Activated T-helper 1 cell treated with Interleukin-2 at 50 U/mL for 16 hours (primary cell): ENCODE measurements around the gene PRKCSH.
"Not testable (repeated sequence)": the region's sequence is repeated elsewhere in the genome, so short reads cannot be mapped to it uniquely, and the experiment has no call there.

ENCODE experiments used
- DNase-seq: peaks from one replicate; pipeline ENCODE4 v3.0.0-alpha.2; 2020; ENCODE audit warnings: low read depth

PRKCSH gene

GRCh38 chr19:11420429-11421370 lies 14.7 kb upstream of the PRKCSH start:
- no peak for DNase-seq

DNA sequence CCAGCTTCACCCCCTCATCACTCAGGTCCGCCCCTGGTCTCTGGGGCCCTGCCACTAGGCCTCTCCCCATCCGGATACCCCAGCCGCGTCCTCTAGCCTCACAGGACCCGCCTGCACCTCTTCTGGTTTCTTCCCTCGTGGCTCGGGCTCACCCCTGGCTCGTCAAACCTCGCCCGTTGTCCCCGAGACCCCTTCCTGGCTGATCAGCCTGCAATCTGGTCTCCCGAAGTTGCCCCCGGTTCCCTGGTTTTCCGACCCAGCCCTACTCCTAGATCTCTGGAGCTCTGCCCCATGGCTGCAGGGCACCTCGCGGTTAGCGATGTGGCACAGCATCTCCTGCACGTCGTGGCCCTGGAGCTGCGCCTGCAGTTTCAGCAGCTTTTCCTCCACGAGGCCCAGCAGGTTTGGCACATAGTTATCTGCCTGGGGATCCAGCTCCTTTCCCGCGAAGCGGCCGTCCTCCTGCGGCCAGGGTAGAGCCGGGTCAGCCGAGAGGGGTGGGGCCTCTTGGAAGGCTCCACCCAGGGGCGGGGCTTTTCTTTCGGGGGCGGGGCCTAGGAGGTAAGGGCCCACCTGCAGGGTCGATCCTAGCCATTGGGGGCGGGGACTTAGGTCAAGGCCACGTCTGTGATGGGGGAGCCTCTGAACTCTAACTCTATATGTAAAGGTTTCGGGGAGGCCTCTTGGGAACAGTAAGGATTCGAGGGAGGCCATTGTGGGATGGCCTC lies 13.9 kb upstream of the PRKCSH start:
- DNase-seq = no peak

DNA sequence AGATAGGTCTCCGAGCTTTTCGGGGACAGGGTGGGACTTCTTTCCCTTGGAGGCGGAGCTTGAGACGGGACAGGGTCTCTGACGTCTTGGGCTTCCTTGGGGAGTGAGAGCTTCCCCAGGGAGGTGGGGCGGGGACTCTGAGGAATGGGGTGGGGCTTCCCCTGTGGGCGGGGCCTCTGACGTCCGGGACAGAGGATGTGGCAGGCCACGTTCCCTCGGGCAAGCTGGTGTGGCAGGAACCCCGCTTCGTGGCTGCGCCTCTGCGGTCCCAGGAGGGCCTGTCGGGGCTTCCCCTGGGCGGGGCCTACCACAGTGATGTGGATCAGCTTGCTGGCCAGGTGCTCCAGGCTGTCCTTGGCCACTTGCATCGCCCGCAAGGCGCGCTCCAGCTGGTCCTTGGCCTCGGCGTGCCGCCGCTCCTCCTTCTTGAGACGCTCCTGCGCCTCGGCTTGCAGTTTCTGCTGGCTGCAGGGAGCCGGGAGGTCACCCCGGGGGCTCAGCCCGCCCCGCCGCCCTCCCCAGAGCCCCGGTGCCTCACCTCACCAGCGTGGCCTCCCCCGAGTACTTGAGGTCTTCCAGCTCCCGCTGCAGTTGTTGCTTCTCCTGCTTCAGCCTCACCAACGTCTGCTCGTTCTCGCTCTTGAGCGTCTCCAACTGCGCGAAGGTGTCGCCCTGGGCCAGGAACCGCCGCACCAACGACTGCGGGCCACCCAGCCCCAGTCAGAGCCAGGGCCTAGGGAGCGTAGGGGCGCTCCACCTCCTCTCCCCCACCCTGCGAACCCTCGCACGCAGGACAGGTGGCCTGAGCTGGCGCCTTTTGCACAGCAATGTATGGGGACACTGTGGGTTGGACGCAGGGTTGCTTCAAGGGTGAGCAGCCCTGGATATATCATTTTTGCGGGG lies 13.0 kb upstream of the PRKCSH start:
- DNase-seq = peak; percentile 46

DNA sequence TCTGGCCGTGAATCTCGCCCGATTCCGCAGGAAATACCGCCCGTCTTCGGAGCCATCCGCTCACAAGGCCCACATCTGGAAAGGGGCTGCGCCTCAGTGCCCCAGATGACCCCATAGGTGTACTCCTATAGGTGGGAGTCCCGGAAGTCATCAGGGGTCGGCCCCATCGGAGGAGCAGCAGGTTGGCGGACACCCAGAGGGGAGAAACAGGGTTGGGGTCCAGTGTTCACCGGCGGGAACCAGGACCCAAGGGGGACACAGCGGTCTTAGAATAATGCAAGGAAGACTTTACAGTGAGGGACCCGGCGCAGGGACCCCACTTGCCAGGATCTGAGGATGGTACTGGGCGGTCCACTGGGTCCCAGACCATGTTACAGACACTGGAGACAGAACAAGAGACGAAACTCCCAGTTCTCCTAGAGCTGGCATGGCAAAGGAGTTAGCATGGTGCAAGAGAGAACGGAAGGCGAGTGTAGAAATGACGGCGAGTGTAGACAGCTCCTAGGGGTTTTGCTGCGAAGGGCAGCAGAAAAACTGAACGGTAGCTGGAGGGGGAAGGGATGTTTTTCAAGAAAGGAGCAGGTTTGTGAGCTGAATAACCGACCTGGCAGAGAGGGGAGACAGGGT lies 12.2 kb upstream of the PRKCSH start:
- no peak for DNase-seq

DNA sequence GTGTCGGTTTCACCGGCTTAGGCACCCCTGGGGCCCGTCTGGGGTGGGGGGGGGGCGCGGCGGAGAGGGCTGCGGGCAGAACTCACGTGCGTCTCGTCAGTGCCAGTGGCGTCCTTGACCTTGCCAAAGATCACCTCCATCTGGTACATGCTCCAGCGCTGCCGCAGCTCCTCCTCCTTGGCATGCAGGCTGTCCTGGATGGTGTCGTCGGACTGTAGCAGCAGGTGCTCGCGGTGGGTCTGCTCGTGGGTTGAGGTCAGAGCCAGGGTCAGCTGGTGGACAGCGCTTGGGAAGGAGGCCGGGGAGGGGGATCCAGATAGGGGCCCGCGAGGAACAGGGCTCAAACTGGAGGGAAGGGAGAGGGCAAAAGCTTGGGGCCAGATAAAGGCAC lies 11.6 kb upstream of the PRKCSH start:
- DNase-seq = no peak

- no peak for DNase-seq
Observed at GRCh38 chr19:11425719-11426457, 9.5 kb upstream of the PRKCSH start.

DNA sequence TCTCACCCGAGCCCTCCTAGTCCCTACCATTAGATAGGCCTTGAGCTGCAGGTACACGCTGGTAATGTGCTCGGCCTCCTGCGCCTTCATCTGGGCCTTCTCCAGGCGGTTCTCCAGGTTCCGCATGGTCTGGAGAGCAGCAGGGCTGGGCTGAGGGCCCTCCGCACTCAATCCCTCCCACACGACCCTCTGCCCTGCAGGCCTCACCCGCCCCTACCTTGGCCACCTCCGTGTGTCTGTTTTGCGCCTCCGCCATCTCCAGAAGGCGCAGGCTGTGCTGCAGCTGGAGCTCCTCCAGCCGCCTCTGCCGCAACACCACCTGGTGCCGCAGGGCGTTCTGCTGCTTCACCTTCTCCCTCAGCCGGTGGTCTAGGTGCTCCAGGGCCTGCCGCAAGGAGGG lies 8.8 kb upstream of the PRKCSH start:
- DNase-seq = no peak

DNA sequence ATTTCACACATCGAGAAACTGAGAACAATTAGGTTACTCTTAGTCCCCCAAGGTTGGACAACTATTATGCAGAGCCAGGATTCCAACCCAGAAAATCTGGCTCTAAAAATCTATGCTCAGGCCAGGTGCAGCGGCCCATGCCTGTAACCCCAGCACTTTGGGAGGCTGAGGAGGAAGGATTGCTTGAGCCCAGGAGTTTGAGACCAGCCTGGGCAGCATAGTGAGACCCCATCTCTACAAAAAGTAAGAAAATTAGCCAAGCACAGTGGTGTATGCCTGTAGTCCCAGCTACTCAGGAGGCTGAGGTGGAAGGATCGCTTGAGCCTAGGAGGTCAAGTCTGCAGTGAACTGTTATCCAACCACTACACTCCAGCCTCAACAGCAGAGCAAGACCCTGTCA lies 1.9 kb upstream of the PRKCSH start:
- DNase-seq = not testable (repeated sequence)

- no peak for DNase-seq
Observed at GRCh38 chr19:11434703-11435056, 755 bp upstream of the PRKCSH start.

GRCh38 chr19:11435833-11436313 lies 438 bp downstream of the PRKCSH start:
- DNase-seq = no peak

GRCh38 chr19:11437955-11438354 lies 2.5 kb downstream of the PRKCSH start:
- DNase-seq = no peak

- DNase-seq = no peak
Observed at GRCh38 chr19:11444059-11444458, 8.6 kb downstream of the PRKCSH start.

- no peak for DNase-seq
Observed at GRCh38 chr19:11445141-11445540, 9.7 kb downstream of the PRKCSH start.

DNA sequence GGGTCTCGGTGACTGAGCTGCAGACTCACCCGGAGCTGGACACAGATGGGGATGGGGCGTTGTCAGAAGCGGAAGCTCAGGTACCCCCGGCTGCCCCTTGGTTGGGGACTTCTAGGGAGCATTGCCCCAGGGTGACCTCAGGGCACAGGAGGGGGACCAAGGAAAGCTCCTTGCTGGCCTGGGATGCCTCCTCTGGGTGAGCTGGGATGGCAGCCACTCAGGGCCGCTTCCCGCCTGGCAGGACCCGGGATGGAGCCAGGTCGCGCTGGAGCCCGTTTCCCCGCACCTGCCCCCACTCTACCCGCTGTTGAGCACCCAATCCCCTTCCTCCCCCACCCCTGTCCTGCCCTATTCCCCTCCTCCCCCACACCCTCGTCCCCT lies 10.8 kb downstream of the PRKCSH start:
- no peak for DNase-seq

- DNase-seq = peak; percentile 20
Observed at GRCh38 chr19:11446652-11447301, 11.3 kb downstream of the PRKCSH start.

DNA sequence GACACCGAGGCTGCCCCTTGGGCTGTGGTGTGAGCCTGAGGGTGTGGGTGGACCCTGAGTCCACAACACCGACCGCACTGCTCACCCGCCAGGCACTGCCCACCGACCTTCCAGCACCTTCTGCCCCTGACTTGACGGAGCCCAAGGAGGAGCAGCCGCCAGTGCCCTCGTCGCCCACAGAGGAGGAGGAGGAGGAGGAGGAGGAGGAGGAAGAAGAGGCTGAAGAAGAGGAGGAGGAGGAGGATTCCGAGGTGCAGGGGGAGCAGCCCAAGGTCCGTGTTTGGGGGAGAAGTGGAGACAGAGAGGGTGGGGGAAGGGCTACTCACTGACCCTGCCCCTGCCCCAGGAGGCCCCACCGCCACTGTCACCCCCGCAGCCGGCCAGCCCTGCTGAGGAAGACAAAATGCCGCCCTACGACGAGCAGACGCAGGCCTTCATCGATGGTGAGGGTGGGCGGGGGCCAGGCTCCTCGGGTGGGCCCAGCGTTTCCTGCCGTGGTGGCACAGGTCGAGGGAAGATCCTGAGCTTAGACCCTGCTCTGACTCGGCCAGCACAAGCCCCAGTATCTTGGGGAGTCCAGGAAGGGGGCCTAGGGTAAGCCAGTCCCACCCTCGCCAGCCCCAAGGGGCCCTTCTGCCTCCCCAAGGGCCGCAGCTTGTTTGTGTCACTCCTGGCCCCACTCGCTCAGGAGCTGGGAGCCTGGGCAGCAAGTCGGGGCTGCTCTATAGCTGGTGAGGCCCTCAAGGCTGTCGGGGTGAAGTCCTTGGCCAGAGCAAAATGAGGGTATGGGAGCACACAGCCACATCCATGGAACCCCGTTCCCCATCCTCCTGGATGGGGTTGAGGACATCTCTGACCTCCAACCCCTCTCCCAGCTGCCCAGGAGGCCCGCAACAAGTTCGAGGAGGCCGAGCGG lies 12.2 kb downstream of the PRKCSH start:
- no peak for DNase-seq

DNA sequence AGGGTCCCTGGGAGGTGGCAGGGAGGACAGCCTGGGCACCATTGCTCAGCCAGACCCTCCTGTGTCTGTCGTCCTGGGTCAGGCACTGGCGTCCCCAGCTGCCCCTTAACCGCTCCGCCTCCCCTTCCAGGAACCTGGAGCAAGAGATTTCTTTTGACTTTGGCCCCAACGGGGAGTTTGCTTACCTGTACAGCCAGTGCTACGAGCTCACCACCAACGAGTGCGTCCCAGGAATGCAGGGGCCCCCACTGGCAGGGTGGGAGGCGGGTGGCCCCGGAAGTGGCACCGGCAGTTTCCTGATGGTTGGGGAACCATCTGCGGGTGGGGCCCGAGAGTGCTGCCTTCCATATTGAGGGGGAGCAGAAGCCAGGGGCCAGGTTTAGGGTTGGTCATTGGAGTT lies 13.0 kb downstream of the PRKCSH start:
- DNase-seq = no peak

DNA sequence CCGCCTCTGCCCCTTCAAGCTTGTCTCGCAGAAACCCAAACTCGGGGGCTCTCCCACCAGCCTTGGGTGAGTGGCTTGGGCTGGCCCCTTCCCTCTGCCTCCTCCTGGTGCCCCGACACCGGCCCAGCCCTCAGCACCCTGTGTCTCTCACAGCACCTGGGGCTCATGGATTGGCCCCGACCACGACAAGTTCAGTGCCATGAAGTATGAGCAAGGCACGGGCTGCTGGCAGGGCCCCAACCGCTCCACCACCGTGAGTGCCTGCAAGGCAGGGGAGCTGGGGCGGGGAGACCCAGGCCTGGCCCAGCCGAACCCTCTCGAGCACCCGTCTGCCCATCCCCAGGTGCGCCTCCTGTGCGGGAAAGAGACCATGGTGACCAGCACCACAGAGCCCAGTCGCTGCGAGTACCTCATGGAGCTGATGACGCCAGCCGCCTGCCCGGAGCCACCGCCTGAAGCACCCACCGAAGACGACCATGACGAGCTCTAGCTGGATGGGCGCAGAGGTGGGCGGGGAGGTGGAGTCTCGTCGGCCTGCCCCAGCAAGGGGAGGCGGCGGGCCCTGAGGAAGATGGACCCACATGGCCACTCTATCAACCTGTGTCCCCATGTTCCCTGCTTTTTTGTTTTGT lies 13.6 kb downstream of the PRKCSH start:
- no peak for DNase-seq
